NCI-H2196 (cell line): Measurements from ENCODE around the gene LY86.

Experiments
- DNase-seq: peaks from one replicate; lab custom pipeline; 2025; ENCODE audit not compliant: unreplicated experiment; lab: John Stamatoyannopoulos, UW

LY86 gene

GRCh38 chr6:6569811-6570164, 18.7 kb upstream of the LY86 start:
- no peak for DNase-seq

- DNase-seq = no peak
Measured at GRCh38 chr6:6570929-6571671, 17.4 kb upstream of the LY86 start.

GRCh38 chr6:6575143-6575542, 13.4 kb upstream of the LY86 start:
- DNase-seq = no peak

- no peak for DNase-seq
Measured at GRCh38 chr6:6577735-6578134, 10.8 kb upstream of the LY86 start.

- no peak for DNase-seq
Measured at GRCh38 chr6:6579281-6579680, 9.2 kb upstream of the LY86 start.

GRCh38 chr6:6580225-6580856, 8.2 kb upstream of the LY86 start:
- no peak for DNase-seq

- DNase-seq = no peak
Measured at GRCh38 chr6:6581054-6581453, 7.5 kb upstream of the LY86 start.

GRCh38 chr6:6582131-6582530, 6.4 kb upstream of the LY86 start:
- no peak for DNase-seq

- no peak for DNase-seq
Measured at GRCh38 chr6:6583836-6584235, 4.7 kb upstream of the LY86 start.

- DNase-seq = no peak
Measured at GRCh38 chr6:6584310-6585002, 4.1 kb upstream of the LY86 start.

GRCh38 chr6:6585003-6585311, 3.6 kb upstream of the LY86 start:
- no peak for DNase-seq

GRCh38 chr6:6586167-6586566, 2.4 kb upstream of the LY86 start:
- no peak for DNase-seq

- no peak for DNase-seq
Measured at GRCh38 chr6:6586671-6587526, 1.6 kb upstream of the LY86 start.

- no peak for DNase-seq
Measured at GRCh38 chr6:6587696-6588063, 840 bp upstream of the LY86 start.

- no peak for DNase-seq
Measured at GRCh38 chr6:6588924-6589709, 597 bp downstream of the LY86 start.

- no peak for DNase-seq
Measured at GRCh38 chr6:6590530-6590929, 2.0 kb downstream of the LY86 start.

GRCh38 chr6:6591778-6592465, 3.4 kb downstream of the LY86 start:
- DNase-seq = no peak

- DNase-seq = no peak
Measured at GRCh38 chr6:6592826-6593475, 4.4 kb downstream of the LY86 start.

GRCh38 chr6:6593867-6594468, 5.4 kb downstream of the LY86 start:
- no peak for DNase-seq
